ENCODE data around the gene TIMM9. TPM values are rescaled to one million over a fixed set of nuclear protein-coding genes. Genes with fewer than 3 reads are reported as not detected.

TIMM9 gene
- total RNA-seq, 2 donors from 2014 or later = 29.4 to 34.2 TPM

- Histone ChIP-seq H3K4me3 (ENCODE audit: low read length) (no peak overlapping the region), H3K27ac (ENCODE audit: low read depth, low read length) (no peak overlapping the region), H3K9me3 (ENCODE audit: control insufficient read depth, low read length) (no peaks in the 10 kb centered on the region), H3K9ac (ENCODE audit: extremely low read depth, low read length, poor library complexity, severe bottlenecking) (no peak overlapping the region), H3K36me3 (ENCODE audit: control insufficient read depth, insufficient read depth, low read length) (peaks cover 31% of the 10 kb centered on the region), H3K27me3 (ENCODE audit: control insufficient read depth, insufficient read depth, low read length, poor library complexity, severe bottlenecking) (no peaks in the 10 kb centered on the region), H3K4me1 (ENCODE audit: control insufficient read depth, insufficient read depth, low read length) (no peaks in the 10 kb centered on the region)
- 100% methylated on average over 1 to 2 of the region's 2 CpGs for WGBS, 2 experiments (ENCODE audit: insufficient coverage in 1 of 2, insufficient read length in 1 of 2)
- H3K36me3 Mint-ChIP-seq (ENCODE audit: low read depth) = peaks cover 7% of the 10 kb centered on the region
- H3K27ac Mint-ChIP-seq = no peak overlapping the region
- DNase-seq = no peak
- H3K4me1 Mint-ChIP-seq = no peaks in the 10 kb centered on the region
- no peak overlapping the region for H3K4me3 Mint-ChIP-seq
- no peaks in the 10 kb centered on the region for H3K9me3 Mint-ChIP-seq
- peak; percentile 22 for TF ChIP-seq CTCF (conservative IDR thresholded peaks at IDR 0.05)
- H3K27me3 Mint-ChIP-seq (ENCODE audit: insufficient read depth) = no peaks in the 10 kb centered on the region
Measured at GRCh38 chr14:58467575-58467974, 40.2 kb upstream of the TIMM9 start.

- no peaks in the 10 kb centered on the region for H3K27me3 ChIP-seq (ENCODE audit: control insufficient read depth, insufficient read depth, low read length, poor library complexity, severe bottlenecking)
- 96 to 100% methylated on average over 1 of the region's 1 CpG for WGBS, 2 experiments (ENCODE audit: insufficient coverage in 1 of 2, insufficient read length in 1 of 2)
Measured at GRCh38 chr14:58466459-58466858, 39.1 kb upstream of the TIMM9 start.

GRCh38 chr14:58465421-58465820 is 38.1 kb upstream of the TIMM9 start:
- H3K27ac Mint-ChIP-seq = no peak overlapping the region

More at GRCh38 chr14:58466459-58466858, 39.1 kb upstream of the TIMM9 start:
- TF ChIP-seq CTCF (conservative IDR thresholded peaks at IDR 0.05) = no peak
- Histone ChIP-seq H3K9ac (ENCODE audit: extremely low read depth, low read length, poor library complexity, severe bottlenecking) (no peak overlapping the region), H3K36me3 (ENCODE audit: control insufficient read depth, insufficient read depth, low read length) (peaks cover 35% of the 10 kb centered on the region), H3K4me3 (ENCODE audit: low read length) (no peak overlapping the region), H3K4me1 (ENCODE audit: control insufficient read depth, insufficient read depth, low read length) (no peaks in the 10 kb centered on the region), H3K9me3 (ENCODE audit: control insufficient read depth, low read length) (no peaks in the 10 kb centered on the region), H3K27ac (ENCODE audit: low read depth, low read length) (no peak overlapping the region)
- H3K36me3 Mint-ChIP-seq (ENCODE audit: low read depth) = peaks cover 9% of the 10 kb centered on the region
- no peak overlapping the region for H3K4me3 Mint-ChIP-seq
- H3K4me1 Mint-ChIP-seq = no peaks in the 10 kb centered on the region
- DNase-seq = no peak
- no peak overlapping the region for H3K27ac Mint-ChIP-seq
- no peaks in the 10 kb centered on the region for H3K27me3 Mint-ChIP-seq (ENCODE audit: insufficient read depth)
- H3K9me3 Mint-ChIP-seq = no peaks in the 10 kb centered on the region

More at GRCh38 chr14:58465421-58465820, 38.1 kb upstream of the TIMM9 start:
- no peak for TF ChIP-seq CTCF (conservative IDR thresholded peaks at IDR 0.05)
- Histone ChIP-seq H3K9me3 (ENCODE audit: control insufficient read depth, low read length) (no peaks in the 10 kb centered on the region), H3K9ac (ENCODE audit: extremely low read depth, low read length, poor library complexity, severe bottlenecking) (no peak overlapping the region), H3K27ac (ENCODE audit: low read depth, low read length) (no peak overlapping the region), H3K4me1 (ENCODE audit: control insufficient read depth, insufficient read depth, low read length) (no peaks in the 10 kb centered on the region), H3K27me3 (ENCODE audit: control insufficient read depth, insufficient read depth, low read length, poor library complexity, severe bottlenecking) (no peaks in the 10 kb centered on the region), H3K36me3 (ENCODE audit: control insufficient read depth, insufficient read depth, low read length) (peaks cover 36% of the 10 kb centered on the region), H3K4me3 (ENCODE audit: low read length) (no peak overlapping the region)
- Mint-ChIP-seq H3K36me3 (ENCODE audit: low read depth) (peaks cover 14% of the 10 kb centered on the region), H3K4me1 (no peaks in the 10 kb centered on the region), H3K27me3 (ENCODE audit: insufficient read depth) (no peaks in the 10 kb centered on the region), H3K9me3 (no peaks in the 10 kb centered on the region), H3K4me3 (no peak overlapping the region)
- no peak for DNase-seq
- 92 to 100% methylated on average over 2 of the region's 2 CpGs for WGBS, 2 experiments (ENCODE audit: insufficient coverage in 1 of 2, insufficient read length in 1 of 2)

Measured in endodermal cell (in vitro differentiated cells).